ENCODE data around the gene CLIC1. TPM values are rescaled to one million over a fixed set of nuclear protein-coding genes. Genes with fewer than 3 reads are reported as not detected.

Gene CLIC1
- total and polyA plus RNA-seq, 10 of the 15 experiments (the other 5 are each of a cell fraction or from before 2014, with no cell fraction given), result 446 to 1,266 (median 636) TPM

DNA sequence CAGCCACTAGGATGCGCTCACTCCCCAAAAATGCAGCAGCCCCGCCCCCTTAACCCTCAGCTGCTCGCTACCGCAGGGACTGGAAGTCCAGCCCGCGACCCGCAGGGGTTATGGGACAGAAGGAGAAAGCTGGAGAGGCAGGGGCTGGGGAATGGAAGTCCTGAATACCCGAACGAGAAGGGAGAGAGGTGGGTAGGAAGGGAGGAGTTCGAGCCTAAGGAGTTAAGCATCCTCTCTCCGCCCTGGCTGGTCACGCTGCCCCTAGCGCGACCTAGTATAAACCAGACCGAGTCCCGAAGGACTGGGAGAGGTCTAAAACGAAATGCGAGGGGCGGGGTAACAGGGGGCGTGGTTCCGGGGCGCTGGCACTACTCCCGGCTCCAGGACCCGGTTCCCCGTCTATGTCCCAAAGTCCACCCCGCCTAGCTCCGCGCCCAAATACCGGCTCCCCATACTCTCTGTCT is 6.8 kb downstream of the CLIC1 start (continued):
- TF ChIP-seq, protein P1, sequence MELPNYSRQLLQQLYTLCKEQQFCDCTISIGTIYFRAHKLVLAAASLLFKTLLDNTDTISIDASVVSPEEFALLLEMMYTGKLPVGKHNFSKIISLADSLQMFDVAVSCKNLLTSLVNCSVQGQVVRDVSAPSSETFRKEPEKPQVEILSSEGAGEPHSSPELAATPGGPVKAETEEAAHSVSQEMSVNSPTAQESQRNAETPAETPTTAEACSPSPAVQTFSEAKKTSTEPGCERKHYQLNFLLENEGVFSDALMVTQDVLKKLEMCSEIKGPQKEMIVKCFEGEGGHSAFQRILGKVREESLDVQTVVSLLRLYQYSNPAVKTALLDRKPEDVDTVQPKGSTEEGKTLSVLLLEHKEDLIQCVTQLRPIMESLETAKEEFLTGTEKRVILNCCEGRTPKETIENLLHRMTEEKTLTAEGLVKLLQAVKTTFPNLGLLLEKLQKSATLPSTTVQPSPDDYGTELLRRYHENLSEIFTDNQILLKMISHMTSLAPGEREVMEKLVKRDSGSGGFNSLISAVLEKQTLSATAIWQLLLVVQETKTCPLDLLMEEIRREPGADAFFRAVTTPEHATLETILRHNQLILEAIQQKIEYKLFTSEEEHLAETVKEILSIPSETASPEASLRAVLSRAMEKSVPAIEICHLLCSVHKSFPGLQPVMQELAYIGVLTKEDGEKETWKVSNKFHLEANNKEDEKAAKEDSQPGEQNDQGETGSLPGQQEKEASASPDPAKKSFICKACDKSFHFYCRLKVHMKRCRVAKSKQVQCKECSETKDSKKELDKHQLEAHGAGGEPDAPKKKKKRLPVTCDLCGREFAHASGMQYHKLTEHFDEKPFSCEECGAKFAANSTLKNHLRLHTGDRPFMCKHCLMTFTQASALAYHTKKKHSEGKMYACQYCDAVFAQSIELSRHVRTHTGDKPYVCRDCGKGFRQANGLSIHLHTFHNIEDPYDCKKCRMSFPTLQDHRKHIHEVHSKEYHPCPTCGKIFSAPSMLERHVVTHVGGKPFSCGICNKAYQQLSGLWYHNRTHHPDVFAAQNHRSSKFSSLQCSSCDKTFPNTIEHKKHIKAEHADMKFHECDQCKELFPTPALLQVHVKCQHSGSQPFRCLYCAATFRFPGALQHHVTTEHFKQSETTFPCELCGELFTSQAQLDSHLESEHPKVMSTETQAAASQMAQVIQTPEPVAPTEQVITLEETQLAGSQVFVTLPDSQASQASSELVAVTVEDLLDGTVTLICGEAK (IDR thresholded peaks at IDR 0.05; ENCODE audit: borderline replicate concordance), result no peak
- no peak for TF ChIP-seq HDAC2 (IDR thresholded peaks at IDR 0.05)
- no peak for TF ChIP-seq KAT2A (conservative IDR thresholded peaks at IDR 0.05; ENCODE audit: control insufficient read depth, low read depth, low read length)
- TF ChIP-seq SMARCA5 (IDR thresholded peaks at IDR 0.05), result peak; percentile 62; the same call in 1 of the 2 replicates
- TF ChIP-seq, protein P2, sequence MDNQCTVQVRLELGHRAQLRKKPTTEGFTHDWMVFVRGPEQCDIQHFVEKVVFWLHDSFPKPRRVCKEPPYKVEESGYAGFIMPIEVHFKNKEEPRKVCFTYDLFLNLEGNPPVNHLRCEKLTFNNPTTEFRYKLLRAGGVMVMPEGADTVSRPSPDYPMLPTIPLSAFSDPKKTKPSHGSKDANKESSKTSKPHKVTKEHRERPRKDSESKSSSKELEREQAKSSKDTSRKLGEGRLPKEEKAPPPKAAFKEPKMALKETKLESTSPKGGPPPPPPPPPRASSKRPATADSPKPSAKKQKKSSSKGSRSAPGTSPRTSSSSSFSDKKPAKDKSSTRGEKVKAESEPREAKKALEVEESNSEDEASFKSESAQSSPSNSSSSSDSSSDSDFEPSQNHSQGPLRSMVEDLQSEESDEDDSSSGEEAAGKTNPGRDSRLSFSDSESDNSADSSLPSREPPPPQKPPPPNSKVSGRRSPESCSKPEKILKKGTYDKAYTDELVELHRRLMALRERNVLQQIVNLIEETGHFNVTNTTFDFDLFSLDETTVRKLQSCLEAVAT (IDR thresholded peaks at IDR 0.05), result peak; percentile 74; the same call in 1 of the 2 replicates
- TF ChIP-seq ATF7 (IDR thresholded peaks at IDR 0.05; ENCODE audit: low read depth), result no peak
- TF ChIP-seq IKZF1 (conservative IDR thresholded peaks at IDR 0.05), result peak; percentile 35; the same call in 1 of the 2 replicates
- no peak for TF ChIP-seq MTA2 (IDR thresholded peaks at IDR 0.05; ENCODE audit: low read depth)
- TF ChIP-seq NBN (IDR thresholded peaks at IDR 0.05), result no peak
- TF ChIP-seq MYC (IDR thresholded peaks at IDR 0.05; ENCODE audit: insufficient read depth, insufficient read length, insufficient replicate concordance, low read length, severe bottlenecking), result no peak
- no peak for TF ChIP-seq NFXL1 (IDR thresholded peaks at IDR 0.05; ENCODE audit: borderline replicate concordance)
- peak; percentile 90 for TF ChIP-seq RAD21 (IDR thresholded peaks at IDR 0.05; ENCODE audit: insufficient read depth, low read depth, low read length)
- no peak for TF ChIP-seq SMAD1 (IDR thresholded peaks at IDR 0.05; ENCODE audit: low read depth, partially characterized antibody)
- TF ChIP-seq RUNX3 (IDR thresholded peaks at IDR 0.05; ENCODE audit: low read length), result no peak
- TF ChIP-seq HCFC1 (IDR thresholded peaks at IDR 0.05; ENCODE audit: low read length), result no peak
- no peak for TF ChIP-seq NR2C1 (IDR thresholded peaks at IDR 0.05)
- TF ChIP-seq ZNF622 (IDR thresholded peaks at IDR 0.05), result no peak
- no peak for TF ChIP-seq HDGF (IDR thresholded peaks at IDR 0.05)
- TF ChIP-seq, protein P3, sequence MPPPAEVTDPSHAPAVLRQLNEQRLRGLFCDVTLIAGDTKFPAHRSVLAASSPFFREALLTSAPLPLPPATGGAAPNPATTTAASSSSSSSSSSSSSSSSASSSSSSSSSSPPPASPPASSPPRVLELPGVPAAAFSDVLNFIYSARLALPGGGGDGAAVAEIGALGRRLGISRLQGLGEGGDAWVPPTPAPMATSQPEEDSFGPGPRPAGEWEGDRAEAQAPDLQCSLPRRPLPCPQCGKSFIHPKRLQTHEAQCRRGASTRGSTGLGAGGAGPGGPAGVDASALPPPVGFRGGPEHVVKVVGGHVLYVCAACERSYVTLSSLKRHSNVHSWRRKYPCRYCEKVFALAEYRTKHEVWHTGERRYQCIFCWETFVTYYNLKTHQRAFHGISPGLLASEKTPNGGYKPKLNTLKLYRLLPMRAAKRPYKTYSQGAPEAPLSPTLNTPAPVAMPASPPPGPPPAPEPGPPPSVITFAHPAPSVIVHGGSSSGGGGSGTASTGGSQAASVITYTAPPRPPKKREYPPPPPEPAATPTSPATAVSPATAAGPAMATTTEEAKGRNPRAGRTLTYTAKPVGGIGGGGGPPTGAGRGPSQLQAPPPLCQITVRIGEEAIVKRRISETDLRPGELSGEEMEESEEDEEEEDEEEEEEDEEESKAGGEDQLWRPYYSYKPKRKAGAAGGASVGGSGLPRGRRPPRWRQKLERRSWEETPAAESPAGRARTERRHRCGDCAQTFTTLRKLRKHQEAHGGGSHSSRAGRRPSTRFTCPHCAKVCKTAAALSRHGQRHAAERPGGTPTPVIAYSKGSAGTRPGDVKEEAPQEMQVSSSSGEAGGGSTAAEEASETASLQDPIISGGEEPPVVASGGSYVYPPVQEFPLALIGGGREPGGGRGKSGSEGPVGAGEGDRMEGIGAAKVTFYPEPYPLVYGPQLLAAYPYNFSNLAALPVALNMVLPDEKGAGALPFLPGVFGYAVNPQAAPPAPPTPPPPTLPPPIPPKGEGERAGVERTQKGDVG (CRISPR knock-in tag; IDR thresholded peaks at IDR 0.05), result no peak
- TF ChIP-seq, protein P4, sequence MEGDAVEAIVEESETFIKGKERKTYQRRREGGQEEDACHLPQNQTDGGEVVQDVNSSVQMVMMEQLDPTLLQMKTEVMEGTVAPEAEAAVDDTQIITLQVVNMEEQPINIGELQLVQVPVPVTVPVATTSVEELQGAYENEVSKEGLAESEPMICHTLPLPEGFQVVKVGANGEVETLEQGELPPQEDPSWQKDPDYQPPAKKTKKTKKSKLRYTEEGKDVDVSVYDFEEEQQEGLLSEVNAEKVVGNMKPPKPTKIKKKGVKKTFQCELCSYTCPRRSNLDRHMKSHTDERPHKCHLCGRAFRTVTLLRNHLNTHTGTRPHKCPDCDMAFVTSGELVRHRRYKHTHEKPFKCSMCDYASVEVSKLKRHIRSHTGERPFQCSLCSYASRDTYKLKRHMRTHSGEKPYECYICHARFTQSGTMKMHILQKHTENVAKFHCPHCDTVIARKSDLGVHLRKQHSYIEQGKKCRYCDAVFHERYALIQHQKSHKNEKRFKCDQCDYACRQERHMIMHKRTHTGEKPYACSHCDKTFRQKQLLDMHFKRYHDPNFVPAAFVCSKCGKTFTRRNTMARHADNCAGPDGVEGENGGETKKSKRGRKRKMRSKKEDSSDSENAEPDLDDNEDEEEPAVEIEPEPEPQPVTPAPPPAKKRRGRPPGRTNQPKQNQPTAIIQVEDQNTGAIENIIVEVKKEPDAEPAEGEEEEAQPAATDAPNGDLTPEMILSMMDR (IDR thresholded peaks at IDR 0.05 in 2 of 3, conservative IDR thresholded peaks at IDR 0.05 in 1 of 3; ENCODE audit: control insufficient read depth in 2 of 3, extremely low read depth in 1 of 3, insufficient read depth in 1 of 3, low read depth in 3 of 3, low read length in 3 of 3), result peak in 2 of 3 experiments; percentile 84 to 94; a peak in 3 of 6 replicates
- TF ChIP-seq BCL11A (IDR thresholded peaks at IDR 0.05; ENCODE audit: low read depth, low read length), result no peak
- TF ChIP-seq SIX5 (IDR thresholded peaks at IDR 0.05; ENCODE audit: low read depth, low read length, severe bottlenecking), result no peak

Measured in GM12878 (cell line).